Bronchial epithelial cell (primary cell): ENCODE results near the gene INHBB. TPM values are rescaled to one million over a fixed set of nuclear protein-coding genes. Genes with fewer than 3 reads are reported as not detected.
A peak's percentile ranks its signal among the peaks of the same experiment; 100 is the strongest.

Experiments used
- DNase-seq: peaks from one replicate; pipeline ENCODE4 v3.0.0-alpha.2; 2010; ENCODE audit warnings: low read depth
- FAIRE-seq: peaks from 2 replicates; lab custom pipeline; 2011; peaks lifted over from hg19 to GRCh38; lab: Jason Lieb, UNC
- H3K27me3 ChIP-seq: 2 replicates; pipeline ENCODE4 v1.5.1; 2011; ENCODE audit warnings: low read length; ENCODE audit not compliant: control insufficient read depth, insufficient read depth
- H3K36me3 ChIP-seq: 2 replicates; pipeline ENCODE4 v1.5.1; 2011; ENCODE audit warnings: low read length; ENCODE audit not compliant: control insufficient read depth, insufficient read depth
- H3K4me3 ChIP-seq: 2 replicates; pipeline ENCODE4 v1.5.1; 2011; ENCODE audit warnings: mild to moderate bottlenecking, low read depth, low read length, control low read depth
- CTCF ChIP-seq: IDR thresholded peaks from 2 replicates; pipeline ENCODE4 v1.5.1; 2011; ENCODE audit warnings: mild to moderate bottlenecking, moderate library complexity, low read length, control low read depth, inconsistent platforms; ENCODE audit not compliant: insufficient read depth, severe bottlenecking
- total RNA-seq: library from RNA; depleted of rRNA; stranded (reverse); fragments of >200 nt; gene quantifications from 2 replicates; pipeline ENCODE4 v1.2.1, GENCODE V29; 2014

INHBB gene
- total RNA-seq, 1 donor from 2014 or later: 0.53 TPM

GRCh38 chr2:120301284-120301683, 44.7 kb upstream of the INHBB start:
- no peak for FAIRE-seq
- peaks cover 4% of the 10 kb centered on the region for H3K36me3 ChIP-seq

GRCh38 chr2:120302301-120302700, 43.6 kb upstream of the INHBB start:
- DNase-seq (no peak), FAIRE-seq (no peak)
- no peak for TF ChIP-seq CTCF
- peaks cover 4% of the 10 kb centered on the region for H3K36me3 ChIP-seq
- H3K27me3 ChIP-seq: no peaks in the 10 kb centered on the region
- no peak overlapping the region for H3K4me3 ChIP-seq

More at GRCh38 chr2:120301284-120301683, 44.7 kb upstream of the INHBB start:
- DNase-seq: no peak
- no peaks in the 10 kb centered on the region for H3K27me3 ChIP-seq
- TF ChIP-seq CTCF: no peak
- H3K4me3 ChIP-seq: no peak overlapping the region

- Histone ChIP-seq H3K4me3 (no peak overlapping the region), H3K27me3 (no peaks in the 10 kb centered on the region), H3K36me3 (peaks cover 5% of the 10 kb centered on the region)
- FAIRE-seq: no peak
- no peak for DNase-seq
- TF ChIP-seq CTCF: no peak
Measured at GRCh38 chr2:120303177-120303576, 42.8 kb upstream of the INHBB start.

- Histone ChIP-seq H3K27me3 (no peaks in the 10 kb centered on the region), H3K4me3 (no peak overlapping the region), H3K36me3 (peaks cover 5% of the 10 kb centered on the region)
- TF ChIP-seq CTCF: peak; percentile 6
- DNase-seq (no peak), FAIRE-seq (no peak)
Measured at GRCh38 chr2:120305296-120305695, 40.6 kb upstream of the INHBB start.

- peaks cover 1% of the 10 kb centered on the region for H3K36me3 ChIP-seq
- DNase-seq (no peak), FAIRE-seq (no peak)
- H3K27me3 ChIP-seq: no peaks in the 10 kb centered on the region
- no peak overlapping the region for H3K4me3 ChIP-seq
- TF ChIP-seq CTCF: no peak
Measured at GRCh38 chr2:120305937-120306490, 39.9 kb upstream of the INHBB start.

- Histone ChIP-seq H3K27me3 (no peaks in the 10 kb centered on the region), H3K36me3 (peaks cover 1% of the 10 kb centered on the region), H3K4me3 (no peak overlapping the region)
- no peak for TF ChIP-seq CTCF
- DNase-seq: no peak
- FAIRE-seq: no peak
Measured at GRCh38 chr2:120307482-120307881, 38.5 kb upstream of the INHBB start.
